ENCODE measurements around the gene SNX8.

GRCh38 chr7:2251841-2252771 is 62.1 kb downstream of the SNX8 start:
- no peak for TF ChIP-seq CTCF (conservative IDR thresholded peaks at IDR 0.05; ENCODE audit: low read length)
- no peak for TF ChIP-seq EZH2phosphoT487 (IDR thresholded peaks at IDR 0.05; ENCODE audit: borderline replicate concordance, low read depth, low read length)

Data from OCI-LY7 (cell line).